HepG2 (cell line): ENCODE results near the gene NMU. TPM values are rescaled to one million over a fixed set of nuclear protein-coding genes. Genes with fewer than 3 reads are reported as not detected.

Experiments used
- GFI1 ChIP-seq: sonication (generic); formaldehyde crosslinking; IDR thresholded peaks from 2 replicates; pipeline ENCODE4 v1.5.0; 2020; ENCODE audit warnings: missing genetic modification reagents, mild to moderate bottlenecking, borderline replicate concordance
- HNF4G ChIP-seq, 2 experiments: sonication (generic) in 1 of 2; formaldehyde crosslinking in 1 of 2; IDR thresholded peaks; 2 replicates each; pipeline versions ENCODE4 v1.4.0 to v1.6.1; 2011 to 2020; ENCODE audit warnings: borderline replicate concordance in 2 of 2, low read depth in 2 of 2, mild to moderate bottlenecking in 2 of 2, low read length in 1 of 2, missing genetic modification reagents in 1 of 2, moderate library complexity in 1 of 2
- KDM1A ChIP-seq: IDR thresholded peaks from 2 replicates; pipeline ENCODE4 v1.6.1; 2016; ENCODE audit warnings: missing compliant biosample characterization
- KMT2A ChIP-seq: sonication (generic); formaldehyde crosslinking; IDR thresholded peaks from 2 replicates; pipeline ENCODE4 v1.4.0; 2020; ENCODE audit warnings: missing genetic modification reagents
- MAF1 ChIP-seq: sonication (generic); formaldehyde crosslinking; IDR thresholded peaks from 2 replicates; pipeline ENCODE4 v1.5.0; 2020; ENCODE audit warnings: missing genetic modification reagents, borderline replicate concordance
- PAF1 ChIP-seq: IDR thresholded peaks from 2 replicates; pipeline ENCODE4 v1.6.1; 2016; ENCODE audit warnings: missing genetic modification reagents, missing compliant biosample characterization
- POLR2AphosphoS5 ChIP-seq: IDR thresholded peaks from 2 replicates; pipeline ENCODE4 v1.6.1; 2012; ENCODE audit warnings: low read depth, low read length
- RXRA ChIP-seq: sonication (generic); formaldehyde crosslinking; IDR thresholded peaks from 2 replicates; pipeline ENCODE4 v1.5.1; 2020; ENCODE audit warnings: missing genetic modification reagents
- SRSF1 ChIP-seq: fragments of 200-400 bp; formaldehyde crosslinking; optimal IDR thresholded peaks from 2 replicates; pipeline ENCODE3; 2017; ENCODE audit warnings: mild to moderate bottlenecking, low read depth, low read length, moderate library complexity
- TARDBP ChIP-seq: sonication (generic); formaldehyde crosslinking; IDR thresholded peaks from 2 replicates; pipeline ENCODE4 v1.8.0; 2022; ENCODE audit warnings: mild to moderate bottlenecking, missing genetic modification reagents
- U2AF1 ChIP-seq: fragments of 200-400 bp; formaldehyde crosslinking; optimal IDR thresholded peaks from 2 replicates; pipeline ENCODE3; 2017; ENCODE audit warnings: mild to moderate bottlenecking, low read depth, low read length
- ZFP37 ChIP-seq: sonication (generic); formaldehyde crosslinking; IDR thresholded peaks from 2 replicates; pipeline ENCODE4 v1.4.0; 2020; ENCODE audit warnings: missing genetic modification reagents, borderline replicate concordance
- ZKSCAN8 ChIP-seq: IDR thresholded peaks from 2 replicates; pipeline ENCODE4 v1.6.1; 2016; ENCODE audit warnings: borderline replicate concordance, missing genetic modification reagents, missing compliant biosample characterization
- ZNF331 ChIP-seq: sonication (generic); formaldehyde crosslinking; IDR thresholded peaks from 2 replicates; pipeline ENCODE4 v1.4.0; 2020; ENCODE audit warnings: missing genetic modification reagents
- ZNF614 ChIP-seq: IDR thresholded peaks from 2 replicates; pipeline ENCODE4 v1.6.1; 2018; ENCODE audit warnings: missing biosample characterization, missing genetic modification reagents, inconsistent platforms, borderline replicate concordance
- ZNF792 ChIP-seq: IDR thresholded peaks from 2 replicates; pipeline ENCODE4 v1.6.1; 2016
- polyA plus RNA-seq, 8 experiments: library from polyadenylated mRNA; depleted of rRNA in 3 of 8; stranded (reverse) in 7 of 8; unstranded in 1 of 8; fragments of >200 nt; fragmentation: Illumina TruSeq in 4 of 8; extraction: Trizol in 4 of 8; gene quantifications; 2 replicates each; pipeline versions ENCODE4 v1.2.1 to v1.2.3, GENCODE V29; 2011 to 2016; ENCODE audit warnings: low read depth in 4 of 8, missing spikeins in 1 of 8, mixed read lengths in 1 of 8; ENCODE audit not compliant: insufficient read depth in 1 of 8
- total RNA-seq, 5 experiments: library from RNA; depleted of rRNA; stranded (reverse); fragments of >200 nt; fragmentation: Illumina TruSeq; extraction: Trizol; gene quantifications; 2 replicates each; pipeline ENCODE4 v1.2.3, GENCODE V29; 2016; ENCODE audit warnings: low read depth in 1 of 5
- TF ChIP-seq, protein P1 (sequence below): sonication (generic); formaldehyde crosslinking; IDR thresholded peaks from 2 replicates; pipeline ENCODE4 v1.4.0; 2020; ENCODE audit warnings: missing genetic modification reagents, mild to moderate bottlenecking, borderline replicate concordance
- TF ChIP-seq, protein P2 (sequence below): sonication (generic); formaldehyde crosslinking; IDR thresholded peaks from 2 replicates; pipeline ENCODE4 v1.5.0; 2020; ENCODE audit warnings: mild to moderate bottlenecking, missing genetic modification reagents, borderline replicate concordance
- TF ChIP-seq, protein P3 (sequence below): sonication (generic); formaldehyde crosslinking; IDR thresholded peaks from 2 replicates; pipeline ENCODE4 v1.4.0; 2020; ENCODE audit warnings: missing genetic modification reagents
- TF ChIP-seq, protein P4 (sequence below), 2 experiments: sonication (generic) in 1 of 2; formaldehyde crosslinking in 1 of 2; IDR thresholded peaks; 2 replicates each; pipeline versions ENCODE4 v1.5.1 to v1.6.1; 2011 to 2020; ENCODE audit warnings: borderline replicate concordance in 1 of 2, low read depth in 1 of 2, low read length in 1 of 2, mild to moderate bottlenecking in 1 of 2, missing genetic modification reagents in 1 of 2, moderate library complexity in 1 of 2

The NMU gene
- total and polyA plus RNA-seq, 2 of the 13 experiments (the other 11 are each of a cell fraction or from before 2014, with no cell fraction given) = not detected

DNA sequence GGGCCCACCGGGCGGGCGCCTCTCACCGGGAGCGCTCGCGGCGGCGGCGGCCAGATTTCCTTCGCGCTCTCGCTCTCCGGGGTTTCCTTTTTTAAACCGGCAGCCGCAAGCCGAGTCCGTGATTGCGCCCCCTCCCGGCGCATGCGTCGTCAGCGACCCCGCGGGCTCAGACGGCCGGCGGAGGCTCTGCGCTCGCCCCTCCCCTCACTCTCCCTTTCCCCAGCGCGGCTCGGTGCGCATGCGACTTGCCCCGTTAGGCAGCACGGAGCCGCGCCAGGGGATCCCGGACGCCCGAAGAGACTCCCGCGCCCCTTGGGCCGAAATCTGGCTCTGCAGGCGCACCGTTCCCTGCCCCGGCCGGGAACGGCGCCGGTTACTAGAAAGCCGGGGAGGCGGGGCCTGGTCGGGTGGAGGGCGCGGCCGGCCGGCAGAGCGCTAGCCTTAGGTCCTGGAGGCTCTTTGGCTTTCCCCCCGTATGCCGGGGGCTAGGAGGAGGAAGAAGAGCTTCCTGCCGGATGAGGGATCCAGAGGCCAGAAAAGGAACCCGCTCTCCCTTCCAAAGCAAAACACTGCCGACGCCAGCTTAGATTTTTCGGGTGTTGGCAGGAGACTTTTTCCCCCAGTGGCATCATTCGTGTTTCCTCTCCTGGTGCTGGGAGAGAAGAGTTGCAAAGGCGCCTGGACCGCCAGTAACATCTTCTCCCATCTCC, 89.2 kb downstream of the NMU start, which contains the start of gene CLOCK (continued):
- TF ChIP-seq, protein P1, sequence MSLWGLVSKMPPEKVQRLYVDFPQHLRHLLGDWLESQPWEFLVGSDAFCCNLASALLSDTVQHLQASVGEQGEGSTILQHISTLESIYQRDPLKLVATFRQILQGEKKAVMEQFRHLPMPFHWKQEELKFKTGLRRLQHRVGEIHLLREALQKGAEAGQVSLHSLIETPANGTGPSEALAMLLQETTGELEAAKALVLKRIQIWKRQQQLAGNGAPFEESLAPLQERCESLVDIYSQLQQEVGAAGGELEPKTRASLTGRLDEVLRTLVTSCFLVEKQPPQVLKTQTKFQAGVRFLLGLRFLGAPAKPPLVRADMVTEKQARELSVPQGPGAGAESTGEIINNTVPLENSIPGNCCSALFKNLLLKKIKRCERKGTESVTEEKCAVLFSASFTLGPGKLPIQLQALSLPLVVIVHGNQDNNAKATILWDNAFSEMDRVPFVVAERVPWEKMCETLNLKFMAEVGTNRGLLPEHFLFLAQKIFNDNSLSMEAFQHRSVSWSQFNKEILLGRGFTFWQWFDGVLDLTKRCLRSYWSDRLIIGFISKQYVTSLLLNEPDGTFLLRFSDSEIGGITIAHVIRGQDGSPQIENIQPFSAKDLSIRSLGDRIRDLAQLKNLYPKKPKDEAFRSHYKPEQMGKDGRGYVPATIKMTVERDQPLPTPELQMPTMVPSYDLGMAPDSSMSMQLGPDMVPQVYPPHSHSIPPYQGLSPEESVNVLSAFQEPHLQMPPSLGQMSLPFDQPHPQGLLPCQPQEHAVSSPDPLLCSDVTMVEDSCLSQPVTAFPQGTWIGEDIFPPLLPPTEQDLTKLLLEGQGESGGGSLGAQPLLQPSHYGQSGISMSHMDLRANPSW (CRISPR knock-in tag) = 0 out of 2 replicates have a peak, but pooled peaks have one; percentile 35
- TF ChIP-seq, protein P2, sequence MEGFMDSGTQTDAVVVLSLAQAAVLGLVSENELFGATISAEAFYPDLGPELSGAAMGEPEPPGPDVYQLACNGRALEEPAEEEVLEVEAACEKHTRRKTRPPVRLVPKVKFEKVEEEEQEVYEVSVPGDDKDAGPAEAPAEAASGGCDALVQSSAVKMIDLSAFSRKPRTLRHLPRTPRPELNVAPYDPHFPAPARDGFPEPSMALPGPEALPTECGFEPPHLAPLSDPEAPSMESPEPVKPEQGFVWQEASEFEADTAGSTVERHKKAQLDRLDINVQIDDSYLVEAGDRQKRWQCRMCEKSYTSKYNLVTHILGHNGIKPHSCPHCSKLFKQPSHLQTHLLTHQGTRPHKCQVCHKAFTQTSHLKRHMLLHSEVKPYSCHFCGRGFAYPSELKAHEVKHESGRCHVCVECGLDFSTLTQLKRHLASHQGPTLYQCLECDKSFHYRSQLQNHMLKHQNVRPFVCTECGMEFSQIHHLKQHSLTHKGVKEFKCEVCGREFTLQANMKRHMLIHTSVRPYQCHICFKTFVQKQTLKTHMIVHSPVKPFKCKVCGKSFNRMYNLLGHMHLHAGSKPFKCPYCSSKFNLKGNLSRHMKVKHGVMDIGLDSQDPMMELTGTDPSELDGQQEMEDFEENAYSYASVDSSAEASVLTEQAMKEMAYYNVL (CRISPR knock-in tag) = no peak; the same call in 1 of the 2 replicates
- TF ChIP-seq ZNF614 (CRISPR knock-in tag) (no peak), ZNF331 (no peak), MAF1 (CRISPR knock-in tag) (0 out of 2 replicates have a peak, but pooled peaks have one; percentile 37), PAF1 (CRISPR knock-in tag) (no peak), HNF4G (IDR thresholded peaks at IDR 0.05; ENCODE audit: borderline replicate concordance, low read depth, low read length) (no peak), HNF4G (CRISPR knock-in tag; IDR thresholded peaks at IDR 0.05; ENCODE audit: borderline replicate concordance, low read depth) (no peak), SRSF1 (no peak), U2AF1 (no peak), ZFP37 (CRISPR knock-in tag) (peak; percentile 18; the same call in 1 of the 2 replicates), RXRA (CRISPR knock-in tag) (peak; percentile 66; the same call in 1 of the 2 replicates), KMT2A (CRISPR knock-in tag) (peak; percentile 46; the same call in 1 of the 2 replicates), TARDBP (CRISPR knock-in tag) (peak; percentile 40), ZNF792 (CRISPR knock-in tag) (peak; percentile 29; the same call in 1 of the 2 replicates), GFI1 (CRISPR knock-in tag) (peak; percentile 75), ZKSCAN8 (CRISPR knock-in tag) (0 out of 2 replicates have a peak, but pooled peaks have one; percentile 40), KDM1A (CRISPR knock-in tag) (no peak), POLR2AphosphoS5 (peak; percentile 52)
- TF ChIP-seq, protein P3, sequence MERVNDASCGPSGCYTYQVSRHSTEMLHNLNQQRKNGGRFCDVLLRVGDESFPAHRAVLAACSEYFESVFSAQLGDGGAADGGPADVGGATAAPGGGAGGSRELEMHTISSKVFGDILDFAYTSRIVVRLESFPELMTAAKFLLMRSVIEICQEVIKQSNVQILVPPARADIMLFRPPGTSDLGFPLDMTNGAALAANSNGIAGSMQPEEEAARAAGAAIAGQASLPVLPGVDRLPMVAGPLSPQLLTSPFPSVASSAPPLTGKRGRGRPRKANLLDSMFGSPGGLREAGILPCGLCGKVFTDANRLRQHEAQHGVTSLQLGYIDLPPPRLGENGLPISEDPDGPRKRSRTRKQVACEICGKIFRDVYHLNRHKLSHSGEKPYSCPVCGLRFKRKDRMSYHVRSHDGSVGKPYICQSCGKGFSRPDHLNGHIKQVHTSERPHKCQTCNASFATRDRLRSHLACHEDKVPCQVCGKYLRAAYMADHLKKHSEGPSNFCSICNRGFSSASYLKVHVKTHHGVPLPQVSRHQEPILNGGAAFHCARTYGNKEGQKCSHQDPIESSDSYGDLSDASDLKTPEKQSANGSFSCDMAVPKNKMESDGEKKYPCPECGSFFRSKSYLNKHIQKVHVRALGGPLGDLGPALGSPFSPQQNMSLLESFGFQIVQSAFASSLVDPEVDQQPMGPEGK (CRISPR knock-in tag) = no peak; the same call in 1 of the 2 replicates
- TF ChIP-seq, protein P4, sequence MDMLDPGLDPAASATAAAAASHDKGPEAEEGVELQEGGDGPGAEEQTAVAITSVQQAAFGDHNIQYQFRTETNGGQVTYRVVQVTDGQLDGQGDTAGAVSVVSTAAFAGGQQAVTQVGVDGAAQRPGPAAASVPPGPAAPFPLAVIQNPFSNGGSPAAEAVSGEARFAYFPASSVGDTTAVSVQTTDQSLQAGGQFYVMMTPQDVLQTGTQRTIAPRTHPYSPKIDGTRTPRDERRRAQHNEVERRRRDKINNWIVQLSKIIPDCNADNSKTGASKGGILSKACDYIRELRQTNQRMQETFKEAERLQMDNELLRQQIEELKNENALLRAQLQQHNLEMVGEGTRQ (IDR thresholded peaks at IDR 0.05; ENCODE audit: low read depth, low read length) = no peak
- TF ChIP-seq, protein P4 (CRISPR knock-in tag; IDR thresholded peaks at IDR 0.05; ENCODE audit: borderline replicate concordance) = no peak
